Sigmoid colon (tissue), 7 donors: Measurements from ENCODE around the gene DNAJC18. TPM values are rescaled to one million over a fixed set of nuclear protein-coding genes. Genes with fewer than 3 reads are reported as not detected.

Experiments
- DNase-seq: peaks from one replicate; pipeline ENCODE4 v3.0.0-alpha.2; 2019
- H3K27ac ChIP-seq, 4 donors: fragments of 200-600 bp; sonication (generic); one replicate each; pipeline ENCODE4 v1.5.1; 2016 to 2019; ENCODE audit warnings: mild to moderate bottlenecking in 1 of 4
- H3K27me3 ChIP-seq, 3 donors: fragments of 200-600 bp; sonication (generic); one replicate each; pipeline ENCODE4 v1.5.1; 2019; ENCODE audit warnings: mild to moderate bottlenecking in 1 of 3
- H3K36me3 ChIP-seq, 4 donors: fragments of 200-600 bp; sonication (generic); one replicate each; pipeline ENCODE4 v1.5.1; 2016 to 2019
- H3K4me1 ChIP-seq, 4 donors: fragments of 200-600 bp; sonication (generic); one replicate each; pipeline ENCODE4 v1.5.1; 2017 to 2019
- H3K4me3 ChIP-seq, 4 donors: fragments of 200-600 bp; sonication (generic); one replicate each; pipeline ENCODE4 v1.5.1; 2017 to 2019; ENCODE audit warnings: mild to moderate bottlenecking in 2 of 4, moderate library complexity in 1 of 4
- H3K9me3 ChIP-seq, 4 donors: fragments of 200-600 bp in 3 of 4; sonication (generic) in 3 of 4; one replicate each; pipeline versions ENCODE4 v1.5.1 to v1.6.1; 2013 to 2019
- EP300 ChIP-seq, 4 donors: sonication (generic); formaldehyde crosslinking; IDR thresholded peaks; one replicate each; pipeline ENCODE4 v1.6.1; 2017; ENCODE audit warnings: antibody characterized with exemption in 4 of 4
- POLR2A ChIP-seq, 2 donors: fragments of 450-650 bp; IDR thresholded peaks; one replicate each; pipeline ENCODE4 v1.6.1; 2016; ENCODE audit warnings: antibody characterized with exemption in 2 of 2, mild to moderate bottlenecking in 2 of 2, moderate library complexity in 2 of 2
- POLR2AphosphoS5 ChIP-seq, 4 donors: sonication (generic); formaldehyde crosslinking; IDR thresholded peaks; one replicate each; pipeline ENCODE4 v1.6.1; 2017; ENCODE audit warnings: antibody characterized with exemption in 4 of 4
- WGBS, 2 donors: extraction: QIAGEN DNeasy Blood & Tissue Kit; methylation state at CpG; one replicate each; pipeline ENCODE4 v1.1.7; 2013; 5-methylcytosine and 5-hydroxymethylcytosine counted together
- intact Hi-C: fragments of 100-400 bp; cut with DNase I; formaldehyde crosslinking; loops from one replicate; pipeline ENCODE4 v1.15.1; 2023
- polyA plus RNA-seq, 3 donors: library from polyadenylated mRNA; stranded (reverse); fragments of 200-250 nt; gene quantifications; one replicate each; pipeline ENCODE4 v1.2.3, GENCODE V29; 2013
- total RNA-seq, 4 donors: library from RNA; depleted of rRNA; stranded (reverse); fragments of >200 nt; gene quantifications; one replicate each; pipeline ENCODE4 v1.1.0, GENCODE V29; 2016
- TF ChIP-seq, protein P1 (sequence below), 4 experiments: fragments of 450-650 bp in 3 of 4; fragments of 200-600 bp in 1 of 4; IDR thresholded peaks; one replicate each; pipeline ENCODE4 v1.5.1; 2016 to 2019; ENCODE audit warnings: antibody characterized with exemption in 4 of 4, mild to moderate bottlenecking in 3 of 4, moderate library complexity in 2 of 4
- donor health status: healthy with polysubstance abuse.
- donor health status: Bipolar disorder and iron deficiency.
- donor health status: healthy.

Gene DNAJC18
- total and polyA plus RNA-seq, 7 donors: 1.2 to 12.5 (median 6.8) TPM

DNA sequence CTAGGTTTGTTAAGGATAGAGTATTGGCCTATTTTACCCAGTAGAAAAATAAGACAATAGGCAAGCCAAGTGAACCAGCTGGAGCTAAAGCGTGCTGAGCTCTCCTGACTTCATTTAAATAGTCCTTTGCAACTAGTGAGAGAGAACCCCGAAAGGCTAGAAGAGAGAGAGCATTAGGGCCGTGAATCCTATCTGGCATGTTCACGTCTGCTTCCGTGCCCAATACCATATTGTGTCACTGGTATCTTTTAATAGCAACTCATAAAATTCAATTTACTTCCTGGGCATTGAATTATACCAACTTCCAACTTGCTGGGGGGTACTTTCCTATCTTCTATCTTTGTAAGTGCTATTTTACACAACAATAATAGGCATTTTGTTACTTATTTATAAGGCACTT is 13.8 kb downstream of the DNAJC18 start:
- Histone ChIP-seq H3K4me1 (no peaks in the 10 kb centered on the region), H3K27me3 (no peaks in the 10 kb centered on the region), H3K36me3 (peaks cover 0 to 77% (median 6%) of the 10 kb centered on the region in 4 donors), H3K27ac (no peak overlapping the region), H3K9me3 (no peaks in the 10 kb centered on the region), H3K4me3 (no peak overlapping the region)
- intact Hi-C loops: loop anchor here (10.0 kb wide), 1 partner anchor 179 kb away; no protein-coding TSS in a partner anchor
- no peak for DNase-seq
- 66 to 83% methylated on average over 5 of the region's 5 CpGs for WGBS, 2 donors
- TF ChIP-seq, protein P1, sequence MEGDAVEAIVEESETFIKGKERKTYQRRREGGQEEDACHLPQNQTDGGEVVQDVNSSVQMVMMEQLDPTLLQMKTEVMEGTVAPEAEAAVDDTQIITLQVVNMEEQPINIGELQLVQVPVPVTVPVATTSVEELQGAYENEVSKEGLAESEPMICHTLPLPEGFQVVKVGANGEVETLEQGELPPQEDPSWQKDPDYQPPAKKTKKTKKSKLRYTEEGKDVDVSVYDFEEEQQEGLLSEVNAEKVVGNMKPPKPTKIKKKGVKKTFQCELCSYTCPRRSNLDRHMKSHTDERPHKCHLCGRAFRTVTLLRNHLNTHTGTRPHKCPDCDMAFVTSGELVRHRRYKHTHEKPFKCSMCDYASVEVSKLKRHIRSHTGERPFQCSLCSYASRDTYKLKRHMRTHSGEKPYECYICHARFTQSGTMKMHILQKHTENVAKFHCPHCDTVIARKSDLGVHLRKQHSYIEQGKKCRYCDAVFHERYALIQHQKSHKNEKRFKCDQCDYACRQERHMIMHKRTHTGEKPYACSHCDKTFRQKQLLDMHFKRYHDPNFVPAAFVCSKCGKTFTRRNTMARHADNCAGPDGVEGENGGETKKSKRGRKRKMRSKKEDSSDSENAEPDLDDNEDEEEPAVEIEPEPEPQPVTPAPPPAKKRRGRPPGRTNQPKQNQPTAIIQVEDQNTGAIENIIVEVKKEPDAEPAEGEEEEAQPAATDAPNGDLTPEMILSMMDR (IDR thresholded peaks at IDR 0.05): no peak
- TF ChIP-seq POLR2AphosphoS5 (IDR thresholded peaks at IDR 0.05): no peak
- no peak for TF ChIP-seq EP300 (IDR thresholded peaks at IDR 0.05)
- no peak for TF ChIP-seq POLR2A (IDR thresholded peaks at IDR 0.05)

DNA sequence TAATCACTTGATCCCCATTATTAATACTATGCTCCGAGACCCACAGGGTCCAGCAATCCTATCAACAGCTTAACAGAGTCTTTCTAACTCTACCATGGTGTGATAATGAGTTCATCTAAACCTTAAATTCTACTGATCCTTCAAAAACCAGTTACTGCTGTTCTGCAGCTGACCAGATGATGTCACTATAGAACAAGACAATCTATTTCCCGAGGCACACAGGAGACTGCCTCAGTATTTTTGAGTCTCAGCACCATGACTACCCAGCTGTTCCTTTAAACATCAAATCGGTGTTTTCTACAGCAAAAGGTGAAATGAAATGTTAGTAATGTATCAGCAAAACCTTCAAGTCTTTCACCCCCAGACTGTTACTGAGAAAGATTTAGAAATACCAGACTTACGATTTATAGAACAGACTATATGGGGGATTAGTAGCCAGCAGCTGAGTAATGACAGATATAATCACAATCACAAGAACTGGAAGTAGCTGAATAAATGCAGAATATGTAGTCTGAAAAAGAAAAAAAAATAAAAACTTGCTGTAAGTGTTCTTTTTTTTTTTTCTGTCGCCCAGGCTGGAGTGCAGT is 16.9 kb downstream of the DNAJC18 start:
- intact Hi-C loops: loop anchor here (1.0 to 10.0 kb wide), 4 partner anchors 96 to 345 kb away; partner anchors contain the start of gene UBE2D2

DNA sequence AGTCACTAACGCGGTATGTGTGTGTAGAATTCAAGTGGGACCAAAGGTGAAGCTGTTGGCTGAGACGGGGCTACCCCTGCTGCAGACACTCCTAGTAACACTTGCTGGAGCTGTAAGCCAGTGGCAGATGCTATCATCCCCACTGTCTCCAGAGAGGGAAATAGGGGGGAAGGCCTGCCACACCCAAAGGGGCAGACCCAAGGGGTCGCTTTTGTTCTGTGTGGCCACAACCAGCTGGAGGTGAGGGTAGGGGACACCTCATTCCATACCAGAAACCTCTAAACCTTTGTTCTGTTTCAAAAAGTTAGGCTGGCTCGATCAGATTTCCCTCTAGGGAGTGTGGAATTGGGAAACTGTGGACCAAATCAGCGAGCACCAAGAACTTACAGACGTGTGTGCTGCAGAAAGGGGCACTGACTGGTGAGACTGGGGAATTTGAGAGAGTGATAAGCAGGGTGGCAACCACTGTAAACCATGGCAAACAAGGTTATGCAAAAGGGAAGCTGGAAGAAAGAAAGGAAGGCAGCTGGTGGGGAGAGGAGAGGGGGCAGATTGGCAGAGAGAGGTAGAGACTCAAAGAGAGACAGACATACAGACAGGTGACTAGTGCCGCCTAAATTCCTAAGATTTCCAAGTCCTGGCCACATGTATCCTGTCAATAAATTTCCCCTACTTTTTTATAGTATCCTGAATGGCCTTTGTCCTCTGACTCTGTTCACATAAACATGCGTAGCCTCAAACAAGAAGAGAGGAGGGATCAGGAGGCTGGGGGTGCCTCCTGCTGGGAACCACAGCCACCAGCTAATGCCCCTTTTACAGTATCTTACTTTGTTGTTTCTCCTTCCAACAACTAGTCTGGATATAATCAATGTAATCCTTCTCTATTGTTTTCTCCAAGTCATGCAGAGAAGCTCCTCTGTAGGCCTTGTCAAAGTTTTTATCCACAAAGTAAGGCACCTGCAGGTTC is 19.8 kb downstream of the DNAJC18 start:
- no peak overlapping the region for H3K4me3 ChIP-seq
- peaks cover 0 to 39% (median 36%) of the 10 kb centered on the region in 4 donors for H3K4me1 ChIP-seq
- H3K36me3 ChIP-seq: peaks cover 0 to 49% (median 3%) of the 10 kb centered on the region in 4 donors
- WGBS, 2 donors: 24 to 66% methylated on average over 9 of the region's 9 CpGs
- no peaks in the 10 kb centered on the region for H3K9me3 ChIP-seq
- intact Hi-C loops: loop anchor here (5.0 to 10.0 kb wide), 3 partner anchors 143 to 348 kb away; partner anchors contain the start of gene UBE2D2
- peak overlapping the region in 1 of 4 donors; percentile 78 for H3K27ac ChIP-seq
- H3K27me3 ChIP-seq: no peaks in the 10 kb centered on the region
- TF ChIP-seq EP300 (IDR thresholded peaks at IDR 0.05) (no peak), POLR2AphosphoS5 (IDR thresholded peaks at IDR 0.05) (no peak), POLR2A (IDR thresholded peaks at IDR 0.05) (no peak)
- TF ChIP-seq, protein P1 (IDR thresholded peaks at IDR 0.05): no peak
- DNase-seq: no peak

More for the DNA sequence above, 16.9 kb downstream of the DNAJC18 start:
- no peaks in the 10 kb centered on the region for H3K9me3 ChIP-seq
- no peak overlapping the region for H3K4me3 ChIP-seq
- H3K4me1 ChIP-seq: peaks cover 0 to 10% (median 8%) of the 10 kb centered on the region in 4 donors
- DNase-seq: no peak
- 39 to 45% methylated on average over 5 of the region's 5 CpGs for WGBS, 2 donors
- TF ChIP-seq, protein P1 (IDR thresholded peaks at IDR 0.05): peak; percentile 59 to 82 (median 68)
- no peak for TF ChIP-seq EP300 (IDR thresholded peaks at IDR 0.05)
- H3K36me3 ChIP-seq: peaks cover 0 to 78% (median 7%) of the 10 kb centered on the region in 4 donors
- H3K27me3 ChIP-seq: no peaks in the 10 kb centered on the region
- H3K27ac ChIP-seq: no peak overlapping the region

DNA sequence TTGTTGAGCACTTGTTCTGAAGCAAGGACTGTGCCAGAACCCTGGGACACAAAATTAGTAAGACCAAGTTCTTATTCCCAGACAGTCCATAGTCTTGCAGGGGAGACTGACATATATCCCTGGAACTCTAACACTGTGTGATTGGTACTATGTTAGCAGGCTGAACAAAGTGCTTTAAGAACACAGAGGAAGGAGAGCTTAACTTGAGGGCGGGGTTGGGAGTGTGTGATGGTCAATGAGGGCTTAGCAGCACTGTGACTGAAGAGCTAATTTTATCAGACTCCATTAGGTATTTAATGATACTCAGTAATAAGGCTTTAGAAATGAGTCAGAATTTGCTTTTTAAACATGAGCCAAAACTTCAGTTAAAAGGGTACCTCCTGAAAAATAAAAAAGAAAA is 20.5 kb downstream of the DNAJC18 start:
- H3K9me3 ChIP-seq: no peaks in the 10 kb centered on the region
- no peak overlapping the region for H3K4me3 ChIP-seq
- peaks cover 0 to 42% (median 37%) of the 10 kb centered on the region in 4 donors for H3K4me1 ChIP-seq
- no peaks in the 10 kb centered on the region for H3K27me3 ChIP-seq
- no peak for DNase-seq
- peak overlapping the region in 1 of 4 donors; percentile 78 for H3K27ac ChIP-seq
- intact Hi-C loops: no loop called here
- WGBS, 2 donors: 41 to 84% methylated on average over 1 of the region's 1 CpG
- TF ChIP-seq, protein P1 (IDR thresholded peaks at IDR 0.05): no peak
- H3K36me3 ChIP-seq: peaks cover 0 to 42% (median 3%) of the 10 kb centered on the region in 4 donors
